Cardiac septum (tissue), 1 donor: ENCODE measurements around the gene CCDC47. TPM values are rescaled to one million over a fixed set of nuclear protein-coding genes. Genes with fewer than 3 reads are reported as not detected.
"Not testable (repeated sequence)": the region's sequence is repeated elsewhere in the genome, so short reads cannot be mapped to it uniquely, and the experiment has no call there.

Source experiments
- DNase-seq: peaks from one replicate; pipeline ENCODE4 v3.0.0-alpha.2; 2020; ENCODE audit warnings: low spot score
- intact Hi-C: fragments of 100-400 bp; cut with DNase I; formaldehyde crosslinking; loops from one replicate; pipeline ENCODE4 v1.14.0; 2022
- long read RNA-seq: library from polyadenylated mRNA; unstranded; transcript quantifications from one replicate; pipeline ENCODE4 v2.0.0, GENCODE V29; 2021
- total RNA-seq: library from RNA; stranded (reverse); fragmentation: NEBNext Ultra II Directional; extraction: Animal tissue kit (Norgen Biotek cat#: 25700); gene quantifications from one replicate; pipeline ENCODE4 v1.2.1, GENCODE V29; 2021
- donor health status: DM: no; HTN: no; CAD: no.

CCDC47 gene
- total RNA-seq = 78.7 TPM
- long read RNA-seq, transcript CCDC47-201 (13 exons, 3,466 nt) = major isoform, 168 of 182 reads
- long read RNA-seq, partial matches to known transcripts = 5 of 182 reads
- long read RNA-seq, other reads (novel, unspliced or antisense) = 7 of 182 reads

DNA sequence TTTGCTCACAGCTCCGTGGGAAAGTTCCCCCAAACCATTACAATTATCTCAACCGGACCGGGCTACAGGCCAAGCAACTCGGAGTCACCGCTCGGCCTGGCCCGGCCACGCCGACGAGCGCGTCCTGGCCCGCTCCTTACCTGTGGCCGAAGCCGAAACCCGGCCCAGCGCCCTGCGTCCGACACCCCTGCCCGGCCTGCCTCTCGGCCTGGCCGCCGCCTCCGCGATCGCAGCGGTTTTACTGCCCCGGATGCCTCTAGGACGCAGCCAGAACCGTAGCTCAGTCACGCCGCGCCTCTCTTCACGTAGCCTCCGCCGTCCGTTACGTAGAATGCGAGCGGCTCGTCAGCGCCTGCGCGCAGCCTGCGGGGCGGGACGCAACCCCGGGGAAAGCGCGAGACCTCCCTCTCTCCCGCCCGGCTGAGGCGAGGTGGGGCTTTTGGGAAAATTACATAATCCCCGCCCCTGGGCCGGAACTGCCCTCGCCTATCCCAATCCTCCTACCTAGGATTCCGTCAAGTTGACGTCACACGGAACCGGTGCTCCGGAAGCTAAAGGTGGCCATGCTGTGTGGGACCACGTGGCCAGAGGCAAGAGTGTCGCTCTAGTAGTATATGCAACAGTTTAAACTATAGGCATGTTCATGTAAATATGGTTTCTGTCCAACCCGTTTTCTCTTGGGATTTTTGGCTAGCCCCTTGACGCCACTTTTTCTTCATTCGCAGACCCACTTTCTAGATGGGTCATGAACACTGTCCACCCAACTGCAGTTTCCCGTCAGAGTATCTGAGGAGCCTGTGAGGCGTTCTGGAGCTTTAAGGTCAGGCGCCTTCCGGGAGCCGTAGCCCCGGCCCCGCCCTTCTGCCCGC is at the start of gene CCDC47:
CCDC47 (minus strand) TSS at position 326 of the 869 bp plus-strand sequence. CDS start 7,422 bp downstream, outside the sequence.
- intact Hi-C loops = loop anchor here (1.0 to 5.0 kb wide), 3 partner anchors 32 to 151 kb away; partner anchors contain the start of genes FTSJ3, MAP3K3, PSMC5 and STRADA

DNA sequence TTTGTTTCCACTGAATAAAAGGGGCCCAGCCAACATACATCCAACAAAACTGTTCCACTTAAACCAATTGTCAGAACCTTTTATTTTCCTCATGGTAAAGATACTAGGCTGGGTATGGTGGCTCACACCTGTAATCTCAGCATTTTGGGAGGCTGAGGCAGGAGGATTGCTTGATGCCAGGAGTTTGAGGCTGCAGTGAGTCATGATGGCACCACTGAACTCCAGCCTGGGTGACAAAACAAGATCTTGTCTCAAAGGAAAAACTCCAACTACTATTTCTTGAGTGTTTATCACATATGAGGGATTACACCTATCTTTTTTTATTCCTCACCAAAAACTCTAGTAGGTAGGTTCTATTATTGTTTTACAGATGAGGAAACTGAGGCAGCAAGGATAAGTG is 49.1 kb upstream of the CCDC47 start:
- intact Hi-C loops = no loop called here

More for the DNA sequence above, at the start of gene CCDC47:
- peak; percentile 99 for DNase-seq

GRCh38 chr17:63821804-63822203 is 48.4 kb upstream of the CCDC47 start:
- DNase-seq = no peak
- intact Hi-C loops = no loop called here

More for the DNA sequence above, 49.1 kb upstream of the CCDC47 start:
- no peak for DNase-seq

DNA sequence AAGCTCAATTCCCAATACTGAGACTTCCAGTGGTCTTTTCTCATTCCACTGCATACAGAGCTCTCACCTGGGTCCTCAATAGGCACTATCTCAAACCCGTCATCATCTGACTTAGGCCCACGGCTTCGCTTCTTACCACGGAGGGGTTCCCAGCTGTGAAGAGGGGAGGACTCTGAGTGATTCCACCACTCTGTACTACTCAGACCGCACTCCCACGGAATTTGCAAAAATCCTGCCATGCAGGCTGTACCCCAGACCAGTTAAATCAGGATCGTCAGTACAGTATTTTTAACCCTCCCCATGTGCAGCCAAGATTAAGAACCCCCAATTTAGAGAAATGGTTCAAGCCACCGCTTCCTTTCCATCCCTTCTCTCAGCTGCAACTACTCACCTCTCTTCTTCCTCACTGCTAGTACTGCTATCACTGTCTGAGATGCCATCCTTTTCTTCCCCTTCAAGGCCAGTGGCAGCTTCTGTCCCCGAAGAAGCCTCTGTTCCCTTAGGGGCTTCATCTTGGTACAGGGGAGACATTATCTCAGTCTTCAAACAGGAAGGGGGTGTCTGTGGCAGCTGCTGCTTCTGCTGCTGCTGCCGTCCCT is 47.7 kb upstream of the CCDC47 start:
- DNase-seq = no peak
- intact Hi-C loops = no loop called here

- DNase-seq = no peak
- intact Hi-C loops = no loop called here
Measured at GRCh38 chr17:63819585-63820537, 46.5 kb upstream of the CCDC47 start.

GRCh38 chr17:63819131-63819530 is 45.7 kb upstream of the CCDC47 start:
- intact Hi-C loops = no loop called here
- no peak for DNase-seq

DNA sequence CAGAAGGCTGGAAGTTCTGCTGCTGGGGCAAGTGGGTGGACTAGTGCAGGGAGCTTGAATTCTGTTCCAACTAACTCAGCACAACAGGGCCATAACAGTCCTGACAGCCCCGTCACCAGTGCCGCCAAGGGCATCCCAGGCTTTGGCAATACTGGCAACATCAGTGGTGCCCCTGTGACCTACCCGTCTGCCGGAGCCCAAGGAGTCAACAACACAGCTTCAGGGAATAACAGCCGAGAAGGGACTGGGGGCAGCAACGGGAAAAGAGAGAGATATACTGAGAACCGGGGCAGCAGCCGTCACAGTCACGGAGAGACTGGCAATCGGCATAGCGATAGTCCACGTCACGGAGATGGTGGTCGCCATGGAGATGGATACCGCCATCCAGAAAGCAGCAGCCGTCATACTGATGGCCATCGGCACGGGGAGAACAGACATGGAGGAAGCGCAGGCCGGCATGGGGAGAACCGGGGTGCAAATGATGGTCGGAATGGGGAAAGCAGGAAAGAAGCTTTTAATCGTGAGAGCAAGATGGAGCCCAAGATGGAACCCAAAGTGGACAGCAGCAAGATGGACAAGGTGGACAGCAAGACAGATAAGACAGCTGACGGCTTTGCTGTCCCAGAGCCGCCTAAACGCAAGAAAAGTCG is 44.5 kb upstream of the CCDC47 start:
- DNase-seq = no peak
- intact Hi-C loops = no loop called here

DNA sequence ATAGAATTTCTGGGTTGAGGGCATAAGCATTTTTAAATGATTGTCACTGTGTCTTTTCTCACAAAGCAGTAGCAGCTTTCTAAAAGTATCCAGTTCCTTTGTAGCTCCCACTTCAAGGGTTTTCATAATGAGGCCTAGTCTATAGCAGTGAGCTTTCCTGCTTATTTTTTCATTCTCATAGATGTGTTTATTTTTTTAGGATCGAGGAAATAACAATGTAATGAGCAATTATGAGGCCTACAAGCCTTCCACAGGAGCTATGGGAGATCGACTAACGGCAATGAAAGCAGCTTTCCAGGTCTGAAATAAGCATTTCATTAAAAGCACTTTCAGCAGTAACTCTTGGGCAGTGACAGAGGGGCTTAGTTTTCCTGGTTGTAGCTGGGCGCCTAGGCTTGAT is 43.3 kb upstream of the CCDC47 start:
- intact Hi-C loops = no loop called here

DNA sequence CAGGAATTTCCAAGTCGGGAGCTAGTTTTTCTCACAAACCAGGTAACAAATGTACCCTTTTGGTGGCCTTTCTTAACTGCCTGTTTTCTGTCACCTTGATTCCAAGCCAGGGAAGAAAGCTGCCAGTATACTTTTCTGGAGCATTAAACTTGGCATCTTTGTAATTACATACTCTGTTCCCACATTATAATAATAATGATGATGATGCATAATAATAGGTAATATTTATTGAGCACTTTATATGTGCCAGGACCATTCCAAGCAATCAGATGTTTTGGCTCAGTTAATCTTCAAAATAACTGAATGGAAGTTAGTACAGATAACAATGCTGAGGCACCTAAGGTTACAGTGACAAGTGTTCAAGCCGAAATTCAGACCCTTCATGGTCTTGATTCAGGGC is 42.7 kb upstream of the CCDC47 start:
- DNase-seq = no peak
- intact Hi-C loops = no loop called here

More for the DNA sequence above, 43.3 kb upstream of the CCDC47 start:
- no peak for DNase-seq

DNA sequence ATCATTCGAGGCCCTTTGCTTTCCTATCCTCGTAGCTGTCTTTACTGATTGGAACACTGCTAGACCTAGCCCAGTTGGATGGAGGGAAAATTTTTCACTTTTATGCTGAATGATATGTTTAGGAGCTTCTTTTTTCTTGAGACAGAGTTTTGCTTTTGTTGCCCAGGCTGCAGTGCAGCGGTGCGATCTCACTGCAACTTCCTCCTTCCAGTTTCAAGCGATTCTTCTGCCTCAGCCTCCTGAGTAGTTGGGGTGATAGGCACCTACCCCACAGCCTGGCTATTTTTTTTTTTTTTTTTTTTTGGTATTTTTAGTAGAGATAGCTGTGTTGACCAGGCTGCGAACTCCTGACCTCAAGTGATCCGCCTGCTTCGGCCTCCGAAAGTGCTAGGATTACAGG is 36.6 kb upstream of the CCDC47 start:
- DNase-seq = no peak
- intact Hi-C loops = no loop called here

DNA sequence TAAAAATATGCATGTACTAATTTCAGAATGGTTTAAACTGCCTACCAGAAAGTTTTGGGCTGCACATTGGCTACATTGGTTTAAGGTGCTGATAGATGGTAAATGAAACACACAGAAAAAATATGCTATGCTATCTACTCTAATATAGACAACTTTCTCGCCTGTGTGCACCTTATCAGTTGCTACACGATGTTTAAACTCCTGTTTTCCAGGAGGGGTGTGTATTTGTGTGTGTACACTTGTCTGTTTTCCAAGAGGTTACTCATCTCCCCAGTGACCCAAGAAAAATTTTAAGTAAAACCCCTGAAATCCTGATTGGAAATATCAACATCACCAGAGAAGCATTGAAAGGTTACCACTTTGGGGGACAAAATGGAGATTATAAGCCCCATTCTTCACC is 32.2 kb upstream of the CCDC47 start:
- intact Hi-C loops = no loop called here
- DNase-seq = no peak

DNA sequence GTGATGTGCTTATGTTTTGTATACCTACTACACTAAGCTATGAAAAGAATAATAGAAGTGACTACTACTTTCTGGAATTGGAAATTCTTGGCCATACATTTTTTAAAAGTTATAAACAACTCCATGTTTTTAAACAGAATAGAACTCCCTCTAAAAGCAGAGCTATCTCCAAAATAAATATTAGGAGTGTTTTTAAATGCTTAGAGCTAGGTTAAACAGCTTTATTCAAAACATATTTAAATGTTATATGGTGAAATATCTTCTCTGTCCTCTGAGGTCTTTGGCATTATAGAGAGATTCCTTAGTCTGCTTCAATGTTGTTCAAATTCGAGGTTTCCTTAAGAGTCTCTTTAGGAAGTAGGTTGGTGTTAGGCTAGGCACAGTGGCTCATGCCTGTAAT is 30.9 kb upstream of the CCDC47 start:
- intact Hi-C loops = no loop called here
- DNase-seq = no peak

GRCh38 chr17:63800783-63801182 is 27.4 kb upstream of the CCDC47 start:
- intact Hi-C loops = no loop called here
- no peak for DNase-seq

DNA sequence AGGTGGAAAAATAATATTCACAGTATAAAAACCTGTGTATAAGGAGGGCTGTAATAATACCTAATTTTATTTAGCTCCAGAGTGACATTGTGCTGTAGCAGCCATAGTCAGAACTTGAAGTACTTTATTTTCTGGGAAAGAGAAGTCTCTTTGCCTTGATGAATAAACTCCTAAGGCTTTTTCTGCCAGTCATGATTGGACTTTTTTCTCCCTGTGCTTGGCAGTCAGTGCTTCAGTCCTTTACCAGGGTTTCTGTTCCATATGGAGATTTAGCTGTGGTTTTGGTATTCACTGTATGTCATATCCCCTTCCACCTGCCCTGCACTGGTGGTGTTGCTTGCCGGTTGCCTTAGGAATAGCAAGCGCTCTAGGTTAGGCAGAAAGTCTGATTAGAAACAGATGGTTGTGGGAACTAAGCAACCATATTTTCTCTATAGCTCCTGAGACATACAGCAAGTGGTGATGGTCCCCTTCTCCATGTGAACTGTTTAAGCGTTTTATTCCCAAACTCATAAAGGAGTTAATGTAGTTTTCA is 25.2 kb upstream of the CCDC47 start:
- intact Hi-C loops = no loop called here
- no peak for DNase-seq

GRCh38 chr17:63796375-63796774 is 23.0 kb upstream of the CCDC47 start:
- intact Hi-C loops = not testable (repeated sequence)

GRCh38 chr17:63792055-63792729 is 18.8 kb upstream of the CCDC47 start:
- intact Hi-C loops = no loop called here
- no peak for DNase-seq

More at GRCh38 chr17:63796375-63796774, 23.0 kb upstream of the CCDC47 start:
- not testable (repeated sequence) for DNase-seq

DNA sequence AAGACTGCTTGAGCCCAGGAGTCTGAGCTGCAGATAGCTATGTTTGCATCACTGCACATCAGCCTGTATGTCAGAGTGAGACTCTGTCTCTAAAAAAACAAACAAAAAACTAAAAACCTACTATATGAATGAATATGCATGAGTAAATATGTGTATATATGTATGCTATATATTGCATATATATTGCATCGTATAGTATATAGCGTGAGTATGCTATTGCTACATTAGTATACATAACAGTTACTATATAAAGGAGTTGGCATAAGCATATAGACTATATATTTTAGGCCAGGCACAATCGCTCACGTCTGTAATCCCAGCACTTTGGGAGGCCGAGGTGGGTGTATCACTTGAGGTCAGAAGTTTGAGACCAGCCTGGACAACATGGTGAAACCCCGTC is 16.7 kb upstream of the CCDC47 start:
- intact Hi-C loops = no loop called here
- DNase-seq = no peak

DNA sequence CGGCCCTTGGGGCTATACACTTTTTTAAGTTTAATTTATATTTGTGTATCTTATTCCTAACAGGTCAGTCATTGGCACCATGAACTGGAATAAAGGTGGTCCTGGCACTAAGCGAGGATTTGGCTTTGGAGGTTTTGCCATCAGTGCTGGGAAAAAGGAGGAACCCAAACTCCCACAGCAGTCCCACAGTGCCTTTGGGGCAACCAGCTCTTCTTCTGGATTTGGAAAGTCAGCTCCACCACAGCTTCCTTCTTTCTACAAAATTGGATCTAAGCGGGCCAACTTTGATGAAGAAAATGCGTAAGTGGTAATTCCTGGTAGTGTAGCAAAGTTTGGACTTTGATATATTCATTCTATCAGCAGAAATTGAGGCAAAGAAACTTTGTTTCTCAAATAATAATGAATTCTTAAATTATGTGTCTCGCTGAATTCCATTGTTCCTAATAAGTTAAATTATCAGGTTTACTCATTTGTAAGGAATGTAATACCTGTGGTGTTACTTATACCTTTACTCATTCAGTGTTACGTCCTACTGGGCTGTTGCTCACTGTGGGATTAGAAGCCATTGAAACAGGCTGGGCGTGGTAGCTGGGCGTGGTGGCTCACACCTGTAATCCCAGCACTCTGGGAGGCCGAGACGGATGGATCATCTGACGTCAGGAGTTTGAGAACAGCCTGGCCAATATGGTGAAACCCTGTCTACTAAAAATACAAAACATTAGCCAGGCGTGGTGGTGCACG is 13.7 kb upstream of the CCDC47 start:
- DNase-seq = no peak
- intact Hi-C loops = no loop called here
